Activated T-cell treated with anti-CD3 and anti-CD28 coated beads, Interleukin-2, amount 50 U/mL, for 4 hours (primary cell): ENCODE results near the gene TNFRSF11A. TPM values are rescaled to one million over a fixed set of nuclear protein-coding genes. Genes with fewer than 3 reads are reported as not detected.

ENCODE experiments used
- ATAC-seq, 2 donors: fragments of 200-7000 bp; cut with Tn5 transposase; one replicate each; pipeline ENCODE4 v1.10.0; 2021
- DNase-seq: peaks from one replicate; pipeline ENCODE4 v3.0.0-alpha.2; 2020
- H3K27me3 Mint-ChIP-seq: one replicate; pipeline ENCODE4 v1.8.0; 2021; ENCODE audit warnings: low read depth, mixed read lengths
- H3K36me3 Mint-ChIP-seq: one replicate; pipeline ENCODE4 v1.8.0; 2022; ENCODE audit warnings: mixed read lengths; ENCODE audit not compliant: insufficient read depth
- H3K4me1 Mint-ChIP-seq: one replicate; pipeline ENCODE4 v1.8.0; 2021; ENCODE audit warnings: low read depth, mixed read lengths
- H3K4me3 Mint-ChIP-seq: one replicate; pipeline ENCODE4 v1.8.0; 2021; ENCODE audit warnings: mild to moderate bottlenecking, moderate library complexity, mixed read lengths
- H3K9me3 Mint-ChIP-seq: one replicate; pipeline ENCODE4 v1.8.0; 2021; ENCODE audit warnings: mixed read lengths
- total RNA-seq, 3 donors: library from RNA; stranded (reverse); gene quantifications; one replicate each; pipeline ENCODE4 v1.2.1, GENCODE V29; 2021

Gene TNFRSF11A
- total RNA-seq, 3 donors from 2014 or later: 1.3 to 2.9 (median 1.7) TPM

- H3K9me3 Mint-ChIP-seq: peaks cover 5% of the 10 kb centered on the region
- peaks cover 8% of the 10 kb centered on the region for H3K27me3 Mint-ChIP-seq
- no peaks in the 10 kb centered on the region for H3K36me3 Mint-ChIP-seq
- H3K4me1 Mint-ChIP-seq: peaks cover 2% of the 10 kb centered on the region
- no peak overlapping the region for H3K4me3 Mint-ChIP-seq
- ATAC-seq (no peak), DNase-seq (no peak)
These were observed 69.1 kb downstream of the TNFRSF11A start for GRCh38 chr18:62394006-62394763.

- Mint-ChIP-seq H3K9me3 (no peaks in the 10 kb centered on the region), H3K4me1 (peaks cover 5% of the 10 kb centered on the region), H3K36me3 (no peaks in the 10 kb centered on the region), H3K27me3 (peaks cover 6% of the 10 kb centered on the region), H3K4me3 (no peak overlapping the region)
- DNase-seq (no peak), ATAC-seq (peak; percentile 84 to 91)
These were observed 71.3 kb downstream of the TNFRSF11A start for GRCh38 chr18:62396381-62396780.

GRCh38 chr18:62396967-62397366 is 71.9 kb downstream of the TNFRSF11A start:
- Mint-ChIP-seq H3K9me3 (no peaks in the 10 kb centered on the region), H3K27me3 (peaks cover 6% of the 10 kb centered on the region), H3K36me3 (no peaks in the 10 kb centered on the region), H3K4me3 (no peak overlapping the region), H3K4me1 (peaks cover 5% of the 10 kb centered on the region)
- no peak for DNase-seq
- ATAC-seq: no peak

- Mint-ChIP-seq H3K4me3 (no peak overlapping the region), H3K27me3 (no peaks in the 10 kb centered on the region), H3K4me1 (peaks cover 5% of the 10 kb centered on the region), H3K36me3 (no peaks in the 10 kb centered on the region), H3K9me3 (no peaks in the 10 kb centered on the region)
- ATAC-seq (no peak), DNase-seq (no peak)
These were observed 73.2 kb downstream of the TNFRSF11A start for GRCh38 chr18:62398291-62398690.

- ATAC-seq (no peak), DNase-seq (no peak)
- Mint-ChIP-seq H3K4me1 (peaks cover 5% of the 10 kb centered on the region), H3K36me3 (no peaks in the 10 kb centered on the region), H3K4me3 (no peak overlapping the region), H3K27me3 (no peaks in the 10 kb centered on the region), H3K9me3 (no peaks in the 10 kb centered on the region)
These were observed 74.2 kb downstream of the TNFRSF11A start for GRCh38 chr18:62399276-62399675.

- DNase-seq (no peak), ATAC-seq (no peak)
- Mint-ChIP-seq H3K36me3 (no peaks in the 10 kb centered on the region), H3K4me3 (no peak overlapping the region), H3K9me3 (no peaks in the 10 kb centered on the region), H3K27me3 (no peaks in the 10 kb centered on the region), H3K4me1 (peaks cover 5% of the 10 kb centered on the region)
These were observed 74.7 kb downstream of the TNFRSF11A start for GRCh38 chr18:62399781-62400308.

GRCh38 chr18:62400916-62401315 is 75.8 kb downstream of the TNFRSF11A start:
- Mint-ChIP-seq H3K36me3 (no peaks in the 10 kb centered on the region), H3K4me3 (no peak overlapping the region)

GRCh38 chr18:62402342-62402948 is 77.3 kb downstream of the TNFRSF11A start:
- Mint-ChIP-seq H3K27me3 (no peaks in the 10 kb centered on the region), H3K4me3 (no peak overlapping the region), H3K9me3 (no peaks in the 10 kb centered on the region), H3K36me3 (no peaks in the 10 kb centered on the region), H3K4me1 (peaks cover 2% of the 10 kb centered on the region)
- ATAC-seq (no peak), DNase-seq (no peak)

More at GRCh38 chr18:62400916-62401315, 75.8 kb downstream of the TNFRSF11A start:
- Mint-ChIP-seq H3K9me3 (no peaks in the 10 kb centered on the region), H3K4me1 (peaks cover 3% of the 10 kb centered on the region), H3K27me3 (no peaks in the 10 kb centered on the region)
- ATAC-seq (no peak), DNase-seq (no peak)

GRCh38 chr18:62403120-62403519 is 78.0 kb downstream of the TNFRSF11A start:
- ATAC-seq (no peak), DNase-seq (no peak)
- Mint-ChIP-seq H3K4me1 (peaks cover 2% of the 10 kb centered on the region), H3K27me3 (no peaks in the 10 kb centered on the region), H3K4me3 (no peak overlapping the region), H3K9me3 (no peaks in the 10 kb centered on the region), H3K36me3 (no peaks in the 10 kb centered on the region)

GRCh38 chr18:62404881-62405280 is 79.8 kb downstream of the TNFRSF11A start:
- peaks cover 2% of the 10 kb centered on the region for H3K4me1 Mint-ChIP-seq
- peaks cover 2% of the 10 kb centered on the region for H3K36me3 Mint-ChIP-seq
- H3K4me3 Mint-ChIP-seq: no peak overlapping the region
- no peak for DNase-seq
- no peak for ATAC-seq
- no peaks in the 10 kb centered on the region for H3K9me3 Mint-ChIP-seq
- H3K27me3 Mint-ChIP-seq: no peaks in the 10 kb centered on the region

GRCh38 chr18:62407660-62408059 is 82.5 kb downstream of the TNFRSF11A start:
- DNase-seq (no peak), ATAC-seq (no peak)
- Mint-ChIP-seq H3K4me3 (no peak overlapping the region), H3K36me3 (peaks cover 2% of the 10 kb centered on the region), H3K27me3 (peaks cover 2% of the 10 kb centered on the region), H3K9me3 (peaks cover 8% of the 10 kb centered on the region), H3K4me1 (no peaks in the 10 kb centered on the region)

- peaks cover 2% of the 10 kb centered on the region for H3K36me3 Mint-ChIP-seq
- peaks cover 2% of the 10 kb centered on the region for H3K4me1 Mint-ChIP-seq
- peaks cover 8% of the 10 kb centered on the region for H3K9me3 Mint-ChIP-seq
- DNase-seq: no peak
- no peak for ATAC-seq
- no peak overlapping the region for H3K4me3 Mint-ChIP-seq
- peaks cover 10% of the 10 kb centered on the region for H3K27me3 Mint-ChIP-seq
These were observed 84.7 kb downstream of the TNFRSF11A start for GRCh38 chr18:62409821-62410220.

- no peak for ATAC-seq
- H3K9me3 Mint-ChIP-seq: peaks cover 8% of the 10 kb centered on the region
- DNase-seq: no peak
- no peak overlapping the region for H3K4me3 Mint-ChIP-seq
- H3K4me1 Mint-ChIP-seq: peaks cover 2% of the 10 kb centered on the region
- H3K27me3 Mint-ChIP-seq: peaks cover 17% of the 10 kb centered on the region
- peaks cover 2% of the 10 kb centered on the region for H3K36me3 Mint-ChIP-seq
These were observed 87.3 kb downstream of the TNFRSF11A start for GRCh38 chr18:62412231-62412979.

- no peak overlapping the region for H3K4me3 Mint-ChIP-seq
- peaks cover 2% of the 10 kb centered on the region for H3K36me3 Mint-ChIP-seq
- peaks cover 6% of the 10 kb centered on the region for H3K4me1 Mint-ChIP-seq
- DNase-seq (no peak), ATAC-seq (no peak)
- peaks cover 8% of the 10 kb centered on the region for H3K9me3 Mint-ChIP-seq
- peaks cover 17% of the 10 kb centered on the region for H3K27me3 Mint-ChIP-seq
These were observed 88.1 kb downstream of the TNFRSF11A start for GRCh38 chr18:62413206-62413605.
